A549 (cell line): ENCODE data around the gene PATL2. TPM values are rescaled to one million over a fixed set of nuclear protein-coding genes. Genes with fewer than 3 reads are reported as not detected.
"Not testable (repeated sequence)": the region's sequence is repeated elsewhere in the genome, so short reads cannot be mapped to it uniquely, and the experiment has no call there.

ENCODE experiments used
- ATAC-seq, 2 experiments: fragments of 200-7000 bp in 1 of 2; fragments of >200 bp in 1 of 2; cut with Nextera tagmentation in 1 of 2; cut with Tn5 transposase in 1 of 2; 3 replicates each; pipeline versions ENCODE4 v1.8.0 to v1.9.1; 2018 to 2020; ENCODE audit warnings: mild to moderate bottlenecking in 1 of 2, moderate library complexity in 1 of 2
- CTCF ChIA-PET: fragments of 300-600 bp; sonication (Branson Sonifier 250); formaldehyde crosslinking; extraction: SDS; loops from one replicate; lab custom pipeline; 2021; ENCODE audit warnings: antibody characterized with exemption, inconsistent platforms; lab: Yijun Ruan, JAX
- POLR2A ChIA-PET: fragments of 350-600 bp; formaldehyde crosslinking; extraction: SDS; loops from one replicate; lab custom pipeline; 2021; ENCODE audit warnings: antibody characterized with exemption, inconsistent platforms; lab: Yijun Ruan, JAX
- DNase-seq, 2 experiments: peaks; one replicate each; pipeline versions ENCODE4 v3.0.0 to v3.0.0-alpha.2; 2011 to 2016; ENCODE audit warnings: low read depth in 1 of 2, low spot score in 1 of 2
- FAIRE-seq: peaks from 2 replicates; lab custom pipeline; 2011; peaks lifted over from hg19 to GRCh38; lab: Jason Lieb, UNC
- H3K27ac ChIP-seq, 2 experiments: fragments of >200 bp; sonication (Bioruptor Twin); formaldehyde crosslinking; 3 replicates each; pipeline ENCODE4 v1.5.1; 2016 to 2017
- H3K4me1 ChIP-seq: fragments of >200 bp; sonication (Bioruptor Twin); formaldehyde crosslinking; 3 replicates; pipeline ENCODE4 v1.6.1; 2016
- H3K4me2 ChIP-seq: fragments of >200 bp; sonication (Bioruptor Twin); formaldehyde crosslinking; 3 replicates; pipeline ENCODE4 v1.6.1; 2016
- H3K4me3 ChIP-seq: fragments of >200 bp; sonication (Bioruptor Twin); formaldehyde crosslinking; 3 replicates; pipeline ENCODE4 v1.5.1; 2016
- H3K9me3 ChIP-seq: fragments of >200 bp; sonication (Bioruptor Twin); formaldehyde crosslinking; 3 replicates; pipeline ENCODE4 v1.6.1; 2016
- BHLHE40 ChIP-seq: IDR thresholded peaks from 2 replicates; pipeline ENCODE4 v1.6.1; 2012; ENCODE audit warnings: low read depth, low read length, inconsistent platforms
- CBX2 ChIP-seq: fragments of 200-600 bp; sonication (generic); IDR thresholded peaks from 2 replicates; pipeline ENCODE4 v1.6.1; 2016; ENCODE audit warnings: low read depth, mild to moderate bottlenecking, borderline replicate concordance
- CEBPB ChIP-seq, 2 experiments: fragments of >200 bp in 1 of 2; sonication (Bioruptor Twin) in 1 of 2; formaldehyde crosslinking in 1 of 2; IDR thresholded peaks; 2 replicates each; pipeline ENCODE4 v1.6.1; 2012 to 2016
- CHD4 ChIP-seq: fragments of 200-600 bp; sonication (generic); IDR thresholded peaks from 2 replicates; pipeline ENCODE4 v1.6.1; 2016; ENCODE audit warnings: antibody characterized with exemption, mild to moderate bottlenecking, borderline replicate concordance
- EHMT2 ChIP-seq: fragments of 200-600 bp; sonication (generic); IDR thresholded peaks from 2 replicates; pipeline ENCODE4 v1.6.1; 2016; ENCODE audit warnings: antibody characterized with exemption, low read depth, mild to moderate bottlenecking, moderate library complexity
- EP300 ChIP-seq, 2 experiments: fragments of >200 bp; sonication (Bioruptor Twin); formaldehyde crosslinking; IDR thresholded peaks; 2 replicates in 1 of 2; 3 replicates in 1 of 2; pipeline ENCODE4 v1.6.1; 2016 to 2017
- HEYL ChIP-seq: fragments of 250-450 bp; sonication (Bioruptor Pico); IDR thresholded peaks from 2 replicates; pipeline ENCODE4 v1.8.0; 2021; ENCODE audit warnings: mild to moderate bottlenecking, moderate library complexity
- HMGXB4 ChIP-seq: fragments of 250-450 bp; sonication (Bioruptor Pico); IDR thresholded peaks from 2 replicates; pipeline ENCODE4 v1.5.0; 2021; ENCODE audit warnings: mild to moderate bottlenecking, moderate library complexity, borderline replicate concordance
- HOXA7 ChIP-seq: fragments of 250-450 bp; sonication (Bioruptor Pico); IDR thresholded peaks from 2 replicates; pipeline ENCODE4 v1.5.0; 2020; ENCODE audit warnings: mild to moderate bottlenecking, moderate library complexity
- KDM1A ChIP-seq: fragments of 200-600 bp; sonication (generic); IDR thresholded peaks from 2 replicates; pipeline ENCODE4 v1.6.1; 2016; ENCODE audit warnings: low read depth, mild to moderate bottlenecking
- MYC ChIP-seq: IDR thresholded peaks from 2 replicates; pipeline ENCODE4 v1.6.1; 2012; ENCODE audit warnings: mild to moderate bottlenecking, inconsistent platforms, low read length, improper control_type of control experiment, borderline replicate concordance
- PBX3 ChIP-seq: IDR thresholded peaks from 2 replicates; pipeline ENCODE4 v1.6.1; 2012
- RARB ChIP-seq: fragments of 250-450 bp; sonication (Bioruptor Pico); IDR thresholded peaks from 2 replicates; pipeline ENCODE4 v1.8.0; 2021; ENCODE audit warnings: mild to moderate bottlenecking, moderate library complexity
- RCOR1 ChIP-seq: fragments of 150-350 bp; IDR thresholded peaks from 2 replicates; pipeline ENCODE4 v1.6.1; 2014; ENCODE audit warnings: antibody characterized with exemption, low read length, low read depth
- WGBS: methylation state at CpG from one replicate; pipeline ENCODE4 v1.1.6; 2017; ENCODE audit errors: missing lambda C conversion rate; 5-methylcytosine and 5-hydroxymethylcytosine counted together
- polyA plus RNA-seq, 4 experiments: library from polyadenylated mRNA; depleted of rRNA in 3 of 4; stranded (reverse); fragments of >200 nt; fragmentation: RNase III in 1 of 4; extraction: RNeasy Plus Mini Kit Qiagen cat#74134 plus additional on column Dnase treatment in 1 of 4; gene quantifications; 2 replicates in 3 of 4; 3 replicates in 1 of 4; pipeline ENCODE4 v1.2.3, GENCODE V29; 2011 to 2017
- TF ChIP-seq, protein P1 (sequence below): fragments of >200 bp; sonication (Bioruptor Twin); formaldehyde crosslinking; IDR thresholded peaks from 3 replicates; pipeline ENCODE4 v1.5.1; 2016

PATL2 gene
- polyA plus RNA-seq, 2 of the 4 experiments (the other 2 are of a cell fraction), result 0.12 to 0.26 TPM

GRCh38 chr15:44705986-44706385 is 5.1 kb downstream of the PATL2 start:
- H3K4me3 ChIP-seq, result no peak overlapping the region
- H3K4me1 ChIP-seq, result no peaks in the 10 kb centered on the region
- TF ChIP-seq CBX2 (no peak), EHMT2 (no peak), MYC (no peak), RARB (CRISPR knock-in tag) (no peak), EP300 (IDR thresholded peaks at IDR 0.05) (no peak), PBX3 (no peak), HOXA7 (no peak), KDM1A (no peak)
- TF ChIP-seq, protein P1, sequence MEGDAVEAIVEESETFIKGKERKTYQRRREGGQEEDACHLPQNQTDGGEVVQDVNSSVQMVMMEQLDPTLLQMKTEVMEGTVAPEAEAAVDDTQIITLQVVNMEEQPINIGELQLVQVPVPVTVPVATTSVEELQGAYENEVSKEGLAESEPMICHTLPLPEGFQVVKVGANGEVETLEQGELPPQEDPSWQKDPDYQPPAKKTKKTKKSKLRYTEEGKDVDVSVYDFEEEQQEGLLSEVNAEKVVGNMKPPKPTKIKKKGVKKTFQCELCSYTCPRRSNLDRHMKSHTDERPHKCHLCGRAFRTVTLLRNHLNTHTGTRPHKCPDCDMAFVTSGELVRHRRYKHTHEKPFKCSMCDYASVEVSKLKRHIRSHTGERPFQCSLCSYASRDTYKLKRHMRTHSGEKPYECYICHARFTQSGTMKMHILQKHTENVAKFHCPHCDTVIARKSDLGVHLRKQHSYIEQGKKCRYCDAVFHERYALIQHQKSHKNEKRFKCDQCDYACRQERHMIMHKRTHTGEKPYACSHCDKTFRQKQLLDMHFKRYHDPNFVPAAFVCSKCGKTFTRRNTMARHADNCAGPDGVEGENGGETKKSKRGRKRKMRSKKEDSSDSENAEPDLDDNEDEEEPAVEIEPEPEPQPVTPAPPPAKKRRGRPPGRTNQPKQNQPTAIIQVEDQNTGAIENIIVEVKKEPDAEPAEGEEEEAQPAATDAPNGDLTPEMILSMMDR, result no peak
- POLR2A ChIA-PET, result no interaction called here
- H3K4me2 ChIP-seq, result no peak overlapping the region
- peaks cover 4% of the 10 kb centered on the region; the same call in 1 of the 3 replicates for H3K9me3 ChIP-seq
- CTCF ChIA-PET, result interaction anchor here (0.9 to 1.2 kb wide), 2 partner anchors 32 to 33 kb away, joined by 3 read pairs; no protein-coding TSS in a partner anchor
- DNase-seq (no peak), ATAC-seq (no peak), FAIRE-seq (no peak)
- 56% methylated on average over 1 of the region's 1 CpG for WGBS
- no peak overlapping the region for H3K27ac ChIP-seq

DNA sequence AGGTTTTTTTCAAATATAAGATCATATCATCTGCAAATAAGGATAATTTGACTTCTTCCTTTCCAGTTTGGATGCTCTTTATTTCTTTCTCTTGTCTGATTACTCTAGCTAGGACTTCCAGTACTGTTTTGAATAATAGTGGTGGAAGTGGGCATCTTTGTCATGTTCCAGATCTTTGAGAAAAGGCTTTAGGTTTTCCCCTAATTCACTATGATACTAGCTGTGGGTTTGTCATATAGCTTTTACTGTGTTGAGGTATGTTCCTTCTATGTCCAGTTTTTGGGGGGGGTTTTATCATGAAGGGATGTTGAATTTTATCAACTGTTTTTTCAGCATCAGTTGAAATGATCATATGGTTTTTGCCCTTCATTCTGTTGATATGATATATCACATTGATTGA is 10.4 kb downstream of the PATL2 start:
- CTCF ChIA-PET, result interaction anchor here (1.5 kb wide), 1 partner anchor 10 kb away, joined by 3 read pairs; no protein-coding TSS in a partner anchor
- ATAC-seq, result not testable (repeated sequence)

DNA sequence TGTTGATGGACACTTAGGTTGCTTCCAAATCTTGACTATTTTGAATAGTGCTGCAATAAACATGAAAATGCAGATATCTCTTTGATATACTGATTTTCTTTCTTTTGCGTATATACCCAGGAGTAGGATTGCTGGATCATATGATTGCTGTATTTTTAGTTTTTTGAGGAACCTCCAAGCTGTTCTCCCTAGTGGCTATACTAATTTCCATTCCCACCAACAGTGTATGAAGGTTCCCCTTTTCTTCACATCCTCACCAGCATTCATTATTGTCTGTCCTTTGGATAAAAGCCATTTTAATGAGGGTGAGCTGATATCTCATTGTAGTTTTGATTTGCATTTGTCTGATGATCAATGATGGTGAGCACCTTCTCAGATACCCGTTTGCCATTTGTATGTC is 12.5 kb downstream of the PATL2 start:
- ChIA-PET CTCF (interaction anchor here (0.9 kb wide), 1 partner anchor 47 kb away, joined by 3 read pairs; no protein-coding TSS in a partner anchor), POLR2A (no interaction called here)
- no peak overlapping the region for H3K27ac ChIP-seq
- no peaks in the 10 kb centered on the region for H3K4me1 ChIP-seq
- H3K4me3 ChIP-seq, result no peak overlapping the region
- no peak for FAIRE-seq
- no peak for TF ChIP-seq HMGXB4 (CRISPR knock-in tag)
- no peak for TF ChIP-seq BHLHE40
- peaks cover 4% of the 10 kb centered on the region; the same call in 1 of the 3 replicates for H3K9me3 ChIP-seq
- H3K4me2 ChIP-seq, result no peak overlapping the region
- ATAC-seq, result no peak
- WGBS, result 48% methylated on average over 2 of the region's 2 CpGs
- no peak for DNase-seq

More for the DNA sequence above, 10.4 kb downstream of the PATL2 start:
- H3K4me3 ChIP-seq, POLR2A ChIA-PET, H3K4me2 ChIP-seq, H3K27ac ChIP-seq, DNase-seq, H3K9me3 ChIP-seq, H3K4me1 ChIP-seq, FAIRE-seq: not testable (repeated sequence)

DNA sequence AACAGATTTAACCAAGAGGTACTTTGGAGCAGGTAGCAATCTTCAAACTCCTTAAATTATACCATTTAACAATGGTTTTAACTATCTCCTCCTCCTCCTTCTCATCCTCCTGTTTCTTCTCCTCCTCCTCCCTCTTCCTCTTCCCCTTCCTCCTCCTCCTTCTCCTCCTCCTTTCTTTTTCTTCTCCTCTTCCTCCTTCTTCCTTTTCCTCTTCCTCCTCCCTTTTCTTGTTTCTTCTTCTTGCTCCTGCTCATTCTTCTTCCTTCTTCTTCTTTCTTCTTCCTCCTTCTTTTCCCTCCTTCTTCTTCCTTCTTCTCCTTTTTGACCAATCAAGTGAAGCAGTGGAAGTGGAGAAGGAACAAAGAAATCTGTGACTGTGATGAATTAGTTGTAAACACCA is 14.1 kb downstream of the PATL2 start:
- TF ChIP-seq CHD4 (no peak), CEBPB (IDR thresholded peaks at IDR 0.05) (no peak), HEYL (CRISPR knock-in tag) (no peak), RCOR1 (no peak)
- TF ChIP-seq, protein P1, result no peak
- TF ChIP-seq, all 56 proteins: peak for 0
- Histone ChIP-seq H3K27ac (no peak overlapping the region), H3K4me3 (no peak overlapping the region), H3K4me1 (no peaks in the 10 kb centered on the region), H3K4me2 (no peak overlapping the region), H3K9me3 (peaks cover 4% of the 10 kb centered on the region; the same call in 1 of the 3 replicates)
- DNase-seq (no peak), FAIRE-seq (no peak), ATAC-seq (no peak)
- CTCF ChIA-PET, result interaction anchor here (1.2 to 1.6 kb wide), 2 partner anchors 14 to 37 kb away, joined by 3 to 7 read pairs; partner anchors contain the start of genes B2M and PATL2
- POLR2A ChIA-PET, result no interaction called here
